ENCODE results near the gene NDUFB10.
"Not testable (repeated sequence)": the region's sequence is repeated elsewhere in the genome, so short reads cannot be mapped to it uniquely, and the experiment has no call there.

Gene NDUFB10

GRCh38 chr16:1958715-1959268 is 546 bp upstream of the NDUFB10 start:
- Histone ChIP-seq H3K79me1 (ENCODE audit: low read length) (peaks cover 8% of the 10 kb centered on the region), H3K14ac (ENCODE audit: low read length) (no peak overlapping the region), H2BK12ac (ENCODE audit: low read length) (peak overlapping the region; percentile 20), H3K79me2 (ENCODE audit: control insufficient read depth, insufficient read depth, low read length, poor library complexity) (peaks cover 11% of the 10 kb centered on the region), H4K12ac (ENCODE audit: low read depth, low read length) (peak overlapping the region; percentile 71), H3K9ac (ENCODE audit: low read length) (peak overlapping the region; percentile 75), H4K91ac (ENCODE audit: low read depth, low read length) (peak overlapping the region; percentile 40), H3K4me2 (ENCODE audit: low read length) (peak overlapping the region; percentile 95), H2BK120ac (ENCODE audit: insufficient read depth, low read length, poor library complexity) (peak overlapping the region; percentile 17), H4K8ac (ENCODE audit: low read depth, low read length) (peak overlapping the region; percentile 78), H3K9me3 (ENCODE audit: insufficient read depth, low read depth, low read length) (no peaks in the 10 kb centered on the region), H3K4me3 (ENCODE audit: low read depth, low read length) (no peak overlapping the region), H3K27ac (ENCODE audit: low read depth, low read length) (no peak overlapping the region), H3K4me1 (ENCODE audit: control insufficient read depth in 1 of 2, insufficient read depth in 2 of 2, low read length in 2 of 2) (peaks cover 0 to 10% of the 10 kb centered on the region in 2 experiments), H3K23ac (ENCODE audit: low read length) (no peak overlapping the region), H2AFZ (ENCODE audit: insufficient read depth, low read length, poor library complexity) (peak overlapping the region; percentile 89), H3K27me3 (ENCODE audit: insufficient read depth, low read length) (no peaks in the 10 kb centered on the region), H3K4ac (ENCODE audit: low read depth, low read length) (peak overlapping the region; percentile 53), H3K18ac (ENCODE audit: low read length) (no peak overlapping the region), H2BK5ac (ENCODE audit: low read depth, low read length, poor library complexity) (no peak overlapping the region), H3K36me3 (ENCODE audit: control insufficient read depth in 1 of 2, insufficient read depth in 2 of 2, low read length in 2 of 2) (peaks cover 21 to 27% of the 10 kb centered on the region in 2 experiments), H2AK5ac (ENCODE audit: low read length) (peak overlapping the region; percentile 11)
- no peak for DNase-seq
- no CpG with 5 or more reads among the region's 14 CpGs for WGBS (ENCODE audit: extremely low coverage, insufficient coverage, insufficient read length)

- Histone ChIP-seq H2AFZ (ENCODE audit: insufficient read depth, low read length, poor library complexity) (no peak overlapping the region), H3K4me1 (ENCODE audit: control insufficient read depth in 1 of 2, insufficient read depth in 2 of 2, low read length in 2 of 2) (peaks cover 5 to 15% of the 10 kb centered on the region in 2 experiments), H3K9me3 (ENCODE audit: insufficient read depth, low read depth, low read length) (no peaks in the 10 kb centered on the region), H2BK12ac (ENCODE audit: low read length) (no peak overlapping the region), H3K9ac (ENCODE audit: low read length) (no peak overlapping the region), H3K4me2 (ENCODE audit: low read length) (peak overlapping the region; percentile 95), H2AK5ac (ENCODE audit: low read length) (no peak overlapping the region), H3K4me3 (ENCODE audit: low read depth, low read length) (no peak overlapping the region), H4K91ac (ENCODE audit: low read depth, low read length) (no peak overlapping the region), H3K27me3 (ENCODE audit: insufficient read depth, low read length) (no peaks in the 10 kb centered on the region), H3K4ac (ENCODE audit: low read depth, low read length) (no peak overlapping the region), H3K18ac (ENCODE audit: low read length) (no peak overlapping the region), H2BK120ac (ENCODE audit: insufficient read depth, low read length, poor library complexity) (no peak overlapping the region), H4K12ac (ENCODE audit: low read depth, low read length) (no peak overlapping the region), H3K36me3 (ENCODE audit: control insufficient read depth in 1 of 2, insufficient read depth in 2 of 2, low read length in 2 of 2) (peaks cover 23 to 28% of the 10 kb centered on the region in 2 experiments), H4K8ac (ENCODE audit: low read depth, low read length) (no peak overlapping the region), H3K14ac (ENCODE audit: low read length) (no peak overlapping the region), H2BK5ac (ENCODE audit: low read depth, low read length, poor library complexity) (no peak overlapping the region), H3K79me2 (ENCODE audit: control insufficient read depth, insufficient read depth, low read length, poor library complexity) (peaks cover 25% of the 10 kb centered on the region), H3K23ac (ENCODE audit: low read length) (no peak overlapping the region), H3K79me1 (ENCODE audit: low read length) (peaks cover 16% of the 10 kb centered on the region), H3K27ac (ENCODE audit: low read depth, low read length) (no peak overlapping the region)
- WGBS (ENCODE audit: extremely low coverage, insufficient coverage, insufficient read length): no CpG with 5 or more reads among the region's 20 CpGs
- DNase-seq: peak; percentile 40 to 56
Observed at GRCh38 chr16:1960665-1961630, 1.6 kb downstream of the NDUFB10 start.

- H3K4ac ChIP-seq (ENCODE audit: low read depth, low read length): no peak overlapping the region
- H3K4me1 ChIP-seq (ENCODE audit: control insufficient read depth in 1 of 2, insufficient read depth in 2 of 2, low read length in 2 of 2): peaks cover 6 to 15% of the 10 kb centered on the region in 2 experiments
- H3K79me1 ChIP-seq (ENCODE audit: low read length): peaks cover 16% of the 10 kb centered on the region
- no CpG with 5 or more reads among the region's 6 CpGs for WGBS (ENCODE audit: extremely low coverage, insufficient coverage, insufficient read length)
- no peak overlapping the region for H3K14ac ChIP-seq (ENCODE audit: low read length)
- H2BK120ac ChIP-seq (ENCODE audit: insufficient read depth, low read length, poor library complexity): no peak overlapping the region
- H4K12ac ChIP-seq (ENCODE audit: low read depth, low read length): no peak overlapping the region
- no peak overlapping the region for H3K27ac ChIP-seq (ENCODE audit: low read depth, low read length)
- no peaks in the 10 kb centered on the region for H3K9me3 ChIP-seq (ENCODE audit: insufficient read depth, low read depth, low read length)
- no peak overlapping the region for H2AK5ac ChIP-seq (ENCODE audit: low read length)
- peaks cover 25% of the 10 kb centered on the region for H3K79me2 ChIP-seq (ENCODE audit: control insufficient read depth, insufficient read depth, low read length, poor library complexity)
- H3K27me3 ChIP-seq (ENCODE audit: insufficient read depth, low read length): no peaks in the 10 kb centered on the region
- H4K8ac ChIP-seq (ENCODE audit: low read depth, low read length): no peak overlapping the region
- no peak overlapping the region for H3K18ac ChIP-seq (ENCODE audit: low read length)
- H2BK12ac ChIP-seq (ENCODE audit: low read length): no peak overlapping the region
- no peak overlapping the region for H3K4me3 ChIP-seq (ENCODE audit: low read depth, low read length)
- H4K91ac ChIP-seq (ENCODE audit: low read depth, low read length): no peak overlapping the region
- H3K9ac ChIP-seq (ENCODE audit: low read length): no peak overlapping the region
- peaks cover 23 to 28% of the 10 kb centered on the region in 2 experiments for H3K36me3 ChIP-seq (ENCODE audit: control insufficient read depth in 1 of 2, insufficient read depth in 2 of 2, low read length in 2 of 2)
- H2AFZ ChIP-seq (ENCODE audit: insufficient read depth, low read length, poor library complexity): no peak overlapping the region
- no peak overlapping the region for H3K4me2 ChIP-seq (ENCODE audit: low read length)
- H3K23ac ChIP-seq (ENCODE audit: low read length): no peak overlapping the region
- DNase-seq: no peak
- H2BK5ac ChIP-seq (ENCODE audit: low read depth, low read length, poor library complexity): no peak overlapping the region
Observed at GRCh38 chr16:1961651-1962067, 2.3 kb downstream of the NDUFB10 start.

GRCh38 chr16:1962161-1963153 is 3.1 kb downstream of the NDUFB10 start:
- not testable (repeated sequence) for H3K9me3 ChIP-seq (ENCODE audit: insufficient read depth, low read depth, low read length); H4K8ac ChIP-seq (ENCODE audit: low read depth, low read length); H4K12ac ChIP-seq (ENCODE audit: low read depth, low read length); H3K18ac ChIP-seq (ENCODE audit: low read length); H4K91ac ChIP-seq (ENCODE audit: low read depth, low read length); H3K4ac ChIP-seq (ENCODE audit: low read depth, low read length); H2AFZ ChIP-seq (ENCODE audit: insufficient read depth, low read length, poor library complexity); H3K27me3 ChIP-seq (ENCODE audit: insufficient read depth, low read length); H3K23ac ChIP-seq (ENCODE audit: low read length); H2BK12ac ChIP-seq (ENCODE audit: low read length); H2BK120ac ChIP-seq (ENCODE audit: insufficient read depth, low read length, poor library complexity); DNase-seq; H2AK5ac ChIP-seq (ENCODE audit: low read length); H2BK5ac ChIP-seq (ENCODE audit: low read depth, low read length, poor library complexity); H3K27ac ChIP-seq (ENCODE audit: low read depth, low read length); H3K14ac ChIP-seq (ENCODE audit: low read length)
- Histone ChIP-seq H3K79me1 (ENCODE audit: low read length) (peaks cover 16% of the 10 kb centered on the region), H3K79me2 (ENCODE audit: control insufficient read depth, insufficient read depth, low read length, poor library complexity) (peaks cover 25% of the 10 kb centered on the region), H3K4me1 (ENCODE audit: control insufficient read depth in 1 of 2, insufficient read depth in 2 of 2, low read length in 2 of 2) (peaks cover 6 to 15% of the 10 kb centered on the region in 2 experiments), H3K4me2 (ENCODE audit: low read length) (peak overlapping the region; percentile 57), H3K36me3 (ENCODE audit: control insufficient read depth in 1 of 2, insufficient read depth in 2 of 2, low read length in 2 of 2) (peaks cover 23 to 28% of the 10 kb centered on the region in 2 experiments), H3K4me3 (ENCODE audit: low read depth, low read length) (peak overlapping the region; percentile 25), H3K9ac (ENCODE audit: low read length) (peak overlapping the region; percentile 79)
- no CpG with 5 or more reads among the region's 37 CpGs for WGBS (ENCODE audit: extremely low coverage, insufficient coverage, insufficient read length)
